WTC11 (cell line): ENCODE measurements around the gene LAPTM4A.

Experiments used
- CTCF ChIP-seq: fragments of 200-600 bp; IDR thresholded peaks from 2 replicates; pipeline ENCODE4 v1.8.0; 2022; ENCODE audit warnings: antibody characterized with exemption
- FOXP1 ChIP-seq: sonication (generic); formaldehyde crosslinking; IDR thresholded peaks from 2 replicates; pipeline ENCODE4 v1.8.0; 2022; ENCODE audit warnings: missing genetic modification reagents, mild to moderate bottlenecking, moderate library complexity, borderline replicate concordance
- MAX ChIP-seq: sonication (generic); formaldehyde crosslinking; IDR thresholded peaks from 2 replicates; pipeline ENCODE4 v1.8.0; 2022; ENCODE audit warnings: mild to moderate bottlenecking, missing genetic modification reagents
- PRDM15 ChIP-seq: sonication (generic); formaldehyde crosslinking; IDR thresholded peaks from 2 replicates; pipeline ENCODE4 v1.8.0; 2022; ENCODE audit warnings: missing genetic modification reagents
- SP1 ChIP-seq: sonication (generic); formaldehyde crosslinking; conservative IDR thresholded peaks from 2 replicates; pipeline ENCODE4 v1.8.1; 2022; ENCODE audit warnings: missing genetic modification reagents
- USF2 ChIP-seq: sonication (generic); formaldehyde crosslinking; IDR thresholded peaks from 2 replicates; pipeline ENCODE4 v1.8.1; 2023; ENCODE audit warnings: mild to moderate bottlenecking, missing genetic modification reagents, moderate library complexity
- ZNF121 ChIP-seq: sonication (generic); formaldehyde crosslinking; IDR thresholded peaks from 2 replicates; pipeline ENCODE4 v1.8.0; 2023; ENCODE audit warnings: missing genetic modification reagents
- ZNF281 ChIP-seq: sonication (generic); formaldehyde crosslinking; IDR thresholded peaks from 2 replicates; pipeline ENCODE4 v1.8.0; 2023; ENCODE audit warnings: mild to moderate bottlenecking, missing genetic modification reagents

- TF ChIP-seq CTCF (no peak), FOXP1 (CRISPR knock-in tag) (no peak), MAX (CRISPR knock-in tag) (no peak), USF2 (CRISPR knock-in tag) (no peak), SP1 (no peak), ZNF121 (CRISPR knock-in tag) (no peak), ZNF281 (CRISPR knock-in tag) (no peak), PRDM15 (CRISPR knock-in tag) (no peak)
These were observed 18.1 kb downstream of the LAPTM4A start for GRCh38 chr2:20033322-20033721.
